GM21360 (cell line): Measurements from ENCODE around the gene ANKZF1.

Experiments
- ATAC-seq: cut with Tn5 transposase; IDR thresholded peaks from one replicate; pipeline ENCODE4 v1.9.1; 2021; ENCODE audit warnings: mild to moderate bottlenecking, moderate library complexity; ENCODE audit not compliant: unreplicated experiment

ANKZF1 gene

DNA sequence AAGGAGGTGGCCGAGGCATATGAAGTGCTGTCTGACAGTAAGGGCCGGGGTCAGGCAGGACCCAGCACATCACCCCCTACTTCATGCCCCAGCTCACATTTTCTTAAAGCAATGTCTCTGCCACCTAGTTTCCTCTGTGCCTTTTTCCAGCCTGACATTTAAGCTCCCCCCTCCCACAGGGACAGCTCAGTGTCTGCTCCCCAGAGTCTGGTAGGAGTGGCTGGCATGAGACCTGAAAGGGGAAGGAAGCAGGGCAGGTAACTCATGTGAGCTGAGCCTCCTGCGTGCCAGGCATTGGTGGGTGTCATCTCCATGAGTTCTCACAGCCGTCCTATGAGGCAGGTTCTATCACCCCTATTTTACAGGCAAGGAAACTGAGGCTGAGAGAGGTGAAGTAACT is 51.0 kb downstream of the ANKZF1 start:
- ATAC-seq, result no peak

DNA sequence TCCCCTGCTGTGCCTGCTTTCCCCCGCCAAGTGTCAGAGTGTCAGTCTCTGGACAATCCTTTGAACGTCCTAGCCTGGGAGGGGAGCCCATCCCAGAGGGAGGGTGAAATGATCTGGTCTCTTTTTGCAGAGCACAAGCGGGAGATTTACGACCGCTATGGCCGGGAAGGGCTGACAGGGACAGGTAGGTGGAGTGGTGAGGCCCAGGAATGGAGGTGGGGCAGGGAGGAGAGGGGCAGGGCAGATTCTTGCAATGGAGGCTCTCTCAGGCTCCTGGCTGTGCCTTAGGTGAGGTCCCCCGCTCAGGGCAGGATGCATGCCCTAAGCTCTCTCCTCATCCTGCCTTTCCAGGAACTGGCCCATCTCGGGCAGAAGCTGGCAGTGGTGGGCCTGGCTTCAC is 52.0 kb downstream of the ANKZF1 start:
- ATAC-seq, result no peak

DNA sequence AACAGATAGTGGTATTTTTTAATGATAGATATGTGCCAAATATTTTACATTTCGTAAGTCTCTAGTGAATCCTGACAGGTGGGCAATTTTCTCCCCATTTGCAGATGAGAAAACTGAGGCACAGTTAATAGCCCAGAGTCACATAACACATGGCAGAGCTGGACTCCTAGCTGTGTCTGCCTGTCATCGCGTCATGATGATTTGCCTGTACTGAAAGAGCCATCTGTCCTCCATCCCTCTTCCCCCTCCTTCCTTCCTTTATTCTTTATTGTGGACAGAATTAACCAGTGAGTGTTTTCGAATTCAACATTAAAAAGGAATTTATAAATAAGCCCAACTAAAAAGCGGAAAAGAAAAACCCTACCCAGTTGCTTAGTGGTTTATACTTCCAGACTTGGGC is 52.8 kb downstream of the ANKZF1 start:
- no peak for ATAC-seq

DNA sequence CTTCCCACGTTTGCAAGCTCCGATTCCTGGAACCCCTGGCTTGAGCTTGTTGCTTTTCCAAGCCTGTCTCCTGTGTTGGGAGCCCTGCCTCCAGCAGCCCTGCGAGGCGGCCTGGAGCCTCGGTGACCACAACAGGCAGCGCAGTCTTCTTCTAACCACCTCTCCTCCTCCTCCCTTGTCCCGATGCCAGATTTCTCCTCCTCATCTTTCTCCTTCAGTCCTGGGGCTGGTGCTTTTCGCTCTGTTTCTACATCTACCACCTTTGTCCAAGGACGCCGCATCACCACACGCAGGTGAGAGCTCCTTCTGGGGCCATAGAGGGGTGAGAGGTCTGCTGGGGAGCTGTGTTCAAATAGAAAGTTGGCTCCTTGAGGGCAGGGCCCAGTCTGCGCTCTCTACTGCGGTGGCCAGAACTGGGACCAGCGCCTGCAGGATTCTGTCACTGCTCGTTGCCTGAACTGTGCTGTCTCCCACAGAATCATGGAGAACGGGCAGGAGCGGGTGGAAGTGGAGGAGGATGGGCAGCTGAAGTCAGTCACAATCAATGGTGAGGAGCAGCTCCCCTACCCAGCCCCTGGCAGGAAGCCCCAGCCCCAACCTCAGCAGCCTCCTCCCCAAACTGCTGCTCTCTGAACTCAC is 53.5 kb downstream of the ANKZF1 start:
- no peak for ATAC-seq

DNA sequence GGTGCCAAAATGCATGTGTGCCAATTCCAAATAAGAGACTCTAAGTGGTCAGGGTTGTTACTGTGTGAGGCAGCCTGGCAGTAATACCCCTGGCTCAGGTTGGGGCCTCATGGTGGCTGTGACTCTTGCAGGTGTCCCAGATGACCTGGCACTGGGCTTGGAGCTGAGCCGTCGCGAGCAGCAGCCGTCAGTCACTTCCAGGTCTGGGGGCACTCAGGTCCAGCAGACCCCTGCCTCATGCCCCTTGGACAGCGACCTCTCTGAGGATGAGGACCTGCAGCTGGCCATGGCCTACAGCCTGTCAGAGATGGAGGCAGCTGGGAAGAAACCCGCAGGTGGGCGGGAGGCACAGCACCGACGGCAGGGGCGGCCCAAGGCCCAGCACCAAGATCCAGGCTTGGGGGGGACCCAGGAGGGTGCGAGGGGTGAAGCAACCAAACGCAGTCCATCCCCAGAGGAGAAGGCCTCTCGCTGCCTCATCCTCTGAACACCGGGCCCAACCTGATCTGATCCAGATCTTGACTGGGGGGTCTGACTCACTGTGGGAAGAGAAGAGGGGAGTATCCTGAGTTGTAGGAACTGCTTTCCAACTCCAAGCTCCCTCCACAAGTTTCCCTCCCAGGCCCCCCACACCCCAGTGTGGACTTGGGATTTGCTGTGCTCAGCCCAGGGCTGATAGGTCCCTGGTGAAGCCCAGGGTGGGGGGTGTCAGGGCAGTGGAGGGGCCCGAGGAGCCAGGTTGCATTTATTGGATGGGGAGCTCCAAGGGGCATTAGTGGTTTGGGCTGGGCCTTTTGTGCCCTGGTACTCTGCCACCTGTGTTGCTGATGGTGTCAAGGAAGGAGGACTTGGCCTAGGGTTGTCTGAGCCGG is 55.1 kb downstream of the ANKZF1 start:
- ATAC-seq, result no peak

DNA sequence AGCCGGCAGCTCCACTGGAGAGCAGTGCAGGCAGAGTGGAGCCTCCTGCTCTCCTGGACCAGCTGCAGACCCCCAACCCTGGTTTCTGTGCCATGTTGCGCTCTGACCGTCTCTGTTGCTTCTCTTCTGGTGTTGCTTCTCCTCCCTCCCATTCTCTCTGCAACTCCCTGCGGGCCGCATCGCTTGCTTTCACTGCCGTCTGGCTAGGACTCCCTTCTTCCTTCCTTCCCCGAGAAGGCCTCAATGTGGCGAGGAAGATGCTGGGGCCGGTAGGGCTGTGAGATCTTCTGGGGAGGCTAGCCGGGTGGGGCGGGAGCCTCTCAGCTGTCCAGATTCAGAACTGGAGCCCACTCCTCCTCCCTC is 55.7 kb downstream of the ANKZF1 start:
- ATAC-seq, result no peak

DNA sequence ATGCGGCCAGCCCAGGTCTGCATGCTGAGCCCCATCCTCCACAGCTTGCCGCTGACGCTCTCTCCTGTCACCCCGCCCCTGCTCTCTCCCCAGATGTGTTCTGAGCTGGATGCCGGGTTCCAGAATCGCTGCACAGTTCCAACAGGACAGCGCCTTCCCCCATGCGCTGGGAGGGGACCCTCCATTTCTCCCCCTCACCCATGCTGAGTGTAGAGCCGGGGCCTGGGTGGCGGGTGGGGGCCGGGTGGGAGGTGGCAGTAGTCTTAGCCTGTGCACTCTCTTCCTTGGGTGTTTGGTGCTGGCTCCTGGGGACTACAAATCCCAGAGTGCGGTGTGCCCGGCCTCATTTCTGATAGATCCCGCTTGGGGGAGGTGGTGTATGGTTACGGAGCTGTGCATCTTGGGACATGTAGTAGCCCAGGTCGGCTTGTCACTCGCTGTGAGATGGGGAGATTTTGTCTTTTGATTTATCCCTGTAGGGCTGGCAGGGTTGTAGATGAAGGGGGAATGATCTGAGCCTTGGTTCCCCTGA is 56.4 kb downstream of the ANKZF1 start:
- no peak for ATAC-seq
